BE2C (cell line): ENCODE data around the gene RAF1.

Experiments
- DNase-seq: peaks from one replicate; pipeline ENCODE4 v3.0.0-alpha.2; 2020
- H3K27me3 ChIP-seq: fragments of 250-450 bp; sonication (Bioruptor Pico); 2 replicates; pipeline ENCODE4 v1.5.1; 2020; ENCODE audit warnings: mild to moderate bottlenecking
- H3K36me3 ChIP-seq: fragments of 250-450 bp; sonication (Bioruptor Pico); 2 replicates; pipeline ENCODE4 v1.5.1; 2020; ENCODE audit warnings: mild to moderate bottlenecking
- H3K4me1 ChIP-seq: fragments of 250-450 bp; sonication (Bioruptor Pico); 2 replicates; pipeline ENCODE4 v1.5.1; 2020
- H3K4me3 ChIP-seq: 2 replicates; pipeline ENCODE4 v1.5.1; 2011; ENCODE audit warnings: low read depth, low read length
- H3K9me3 ChIP-seq: fragments of 250-450 bp; sonication (Bioruptor Pico); 2 replicates; pipeline ENCODE4 v1.5.1; 2020
- TF ChIP-seq, protein P1 (sequence below): IDR thresholded peaks from 2 replicates; pipeline ENCODE4 v1.5.1; 2012; ENCODE audit warnings: mild to moderate bottlenecking, low read depth, low read length

The RAF1 gene

GRCh38 chr3:12660196-12660595 is 3.7 kb downstream of the RAF1 start:
- Histone ChIP-seq H3K4me1 (no peaks in the 10 kb centered on the region), H3K9me3 (no peaks in the 10 kb centered on the region), H3K36me3 (no peaks in the 10 kb centered on the region), H3K27me3 (no peaks in the 10 kb centered on the region), H3K4me3 (no peak overlapping the region)
- TF ChIP-seq, protein P1, sequence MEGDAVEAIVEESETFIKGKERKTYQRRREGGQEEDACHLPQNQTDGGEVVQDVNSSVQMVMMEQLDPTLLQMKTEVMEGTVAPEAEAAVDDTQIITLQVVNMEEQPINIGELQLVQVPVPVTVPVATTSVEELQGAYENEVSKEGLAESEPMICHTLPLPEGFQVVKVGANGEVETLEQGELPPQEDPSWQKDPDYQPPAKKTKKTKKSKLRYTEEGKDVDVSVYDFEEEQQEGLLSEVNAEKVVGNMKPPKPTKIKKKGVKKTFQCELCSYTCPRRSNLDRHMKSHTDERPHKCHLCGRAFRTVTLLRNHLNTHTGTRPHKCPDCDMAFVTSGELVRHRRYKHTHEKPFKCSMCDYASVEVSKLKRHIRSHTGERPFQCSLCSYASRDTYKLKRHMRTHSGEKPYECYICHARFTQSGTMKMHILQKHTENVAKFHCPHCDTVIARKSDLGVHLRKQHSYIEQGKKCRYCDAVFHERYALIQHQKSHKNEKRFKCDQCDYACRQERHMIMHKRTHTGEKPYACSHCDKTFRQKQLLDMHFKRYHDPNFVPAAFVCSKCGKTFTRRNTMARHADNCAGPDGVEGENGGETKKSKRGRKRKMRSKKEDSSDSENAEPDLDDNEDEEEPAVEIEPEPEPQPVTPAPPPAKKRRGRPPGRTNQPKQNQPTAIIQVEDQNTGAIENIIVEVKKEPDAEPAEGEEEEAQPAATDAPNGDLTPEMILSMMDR = no peak
- DNase-seq = no peak

DNA sequence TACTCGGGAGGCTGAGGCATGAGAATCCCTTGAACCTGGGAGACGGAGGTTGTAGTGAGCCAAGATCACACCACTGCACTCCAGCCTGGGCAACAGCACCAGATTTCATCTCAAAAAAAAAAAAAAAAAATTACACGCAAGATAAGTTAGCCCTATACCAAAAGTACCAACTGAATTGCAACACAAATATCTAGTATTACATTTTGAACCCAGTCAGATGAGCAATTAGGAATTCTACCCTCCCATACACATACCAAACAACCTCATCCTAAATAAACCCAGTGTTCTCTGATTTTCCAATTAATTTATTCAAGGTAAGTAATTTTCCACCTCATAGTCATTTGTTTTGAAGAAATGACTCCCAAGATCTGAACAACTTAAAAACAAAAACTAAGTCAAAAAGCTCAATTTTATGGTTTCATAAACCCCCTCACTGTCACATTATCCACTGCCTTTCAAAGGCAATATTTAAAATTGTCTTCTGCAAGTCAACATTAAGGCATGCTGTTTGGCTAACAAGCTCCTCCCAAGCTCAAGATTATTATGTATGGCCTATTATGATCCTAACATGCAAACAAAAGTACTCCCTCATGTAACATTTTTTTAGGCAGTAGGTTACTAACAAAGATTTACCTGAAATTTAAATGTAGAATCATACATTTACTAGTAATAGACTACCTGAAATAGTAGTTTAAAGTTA is 4.5 kb downstream of the RAF1 start:
- H3K27me3 ChIP-seq = no peaks in the 10 kb centered on the region
- H3K4me3 ChIP-seq = no peak overlapping the region
- H3K36me3 ChIP-seq = no peaks in the 10 kb centered on the region
- no peak for DNase-seq
- H3K9me3 ChIP-seq = no peaks in the 10 kb centered on the region
- no peaks in the 10 kb centered on the region for H3K4me1 ChIP-seq
- TF ChIP-seq, protein P1 = no peak

- no peaks in the 10 kb centered on the region for H3K36me3 ChIP-seq
- no peaks in the 10 kb centered on the region for H3K9me3 ChIP-seq
- H3K4me3 ChIP-seq = no peak overlapping the region
- DNase-seq = no peak
- TF ChIP-seq, protein P1 = no peak
- H3K27me3 ChIP-seq = no peaks in the 10 kb centered on the region
- H3K4me1 ChIP-seq = no peaks in the 10 kb centered on the region
Observed at GRCh38 chr3:12658593-12659058, 5.3 kb downstream of the RAF1 start.

- TF ChIP-seq, protein P1 = no peak
- Histone ChIP-seq H3K4me1 (no peaks in the 10 kb centered on the region), H3K36me3 (no peaks in the 10 kb centered on the region), H3K4me3 (no peak overlapping the region), H3K9me3 (no peaks in the 10 kb centered on the region), H3K27me3 (no peaks in the 10 kb centered on the region)
- no peak for DNase-seq
Observed at GRCh38 chr3:12656850-12657249, 7.1 kb downstream of the RAF1 start.

DNA sequence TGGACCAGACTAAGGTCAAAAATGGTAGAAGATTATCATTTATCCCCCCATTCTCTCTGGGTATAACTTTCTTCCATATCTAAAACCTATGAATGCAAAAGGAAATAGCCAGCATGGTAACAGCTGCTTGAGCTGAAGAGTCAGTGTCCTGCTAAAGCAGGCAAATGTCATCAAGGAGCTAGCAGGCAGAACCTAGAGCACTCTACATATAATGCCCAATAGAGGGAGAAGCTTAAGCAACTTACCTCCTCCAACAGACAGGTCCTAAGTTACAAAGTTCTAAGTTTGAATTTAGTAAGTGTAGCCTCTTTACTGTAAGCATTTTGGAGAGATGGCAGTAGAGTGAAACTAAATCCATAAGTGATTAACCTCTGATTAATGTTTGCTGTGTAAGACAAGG is 7.7 kb downstream of the RAF1 start:
- H3K4me3 ChIP-seq = no peak overlapping the region
- TF ChIP-seq, protein P1 = no peak
- no peaks in the 10 kb centered on the region for H3K9me3 ChIP-seq
- H3K36me3 ChIP-seq = no peaks in the 10 kb centered on the region
- H3K27me3 ChIP-seq = no peaks in the 10 kb centered on the region
- no peak for DNase-seq
- no peaks in the 10 kb centered on the region for H3K4me1 ChIP-seq

GRCh38 chr3:12655701-12656100 is 8.2 kb downstream of the RAF1 start:
- H3K4me1 ChIP-seq = no peaks in the 10 kb centered on the region
- H3K36me3 ChIP-seq = no peaks in the 10 kb centered on the region
- no peaks in the 10 kb centered on the region for H3K27me3 ChIP-seq

More at GRCh38 chr3:12655701-12656100, 8.2 kb downstream of the RAF1 start:
- TF ChIP-seq, protein P1 = no peak
- H3K4me3 ChIP-seq = no peak overlapping the region
- no peak for DNase-seq
- H3K9me3 ChIP-seq = no peaks in the 10 kb centered on the region
